ENCODE results near the gene ILK. TPM values are rescaled to one million over a fixed set of nuclear protein-coding genes. Genes with fewer than 3 reads are reported as not detected.

The ILK gene
- total RNA-seq, 2 donors from 2014 or later: 91.8 to 142 TPM

DNA sequence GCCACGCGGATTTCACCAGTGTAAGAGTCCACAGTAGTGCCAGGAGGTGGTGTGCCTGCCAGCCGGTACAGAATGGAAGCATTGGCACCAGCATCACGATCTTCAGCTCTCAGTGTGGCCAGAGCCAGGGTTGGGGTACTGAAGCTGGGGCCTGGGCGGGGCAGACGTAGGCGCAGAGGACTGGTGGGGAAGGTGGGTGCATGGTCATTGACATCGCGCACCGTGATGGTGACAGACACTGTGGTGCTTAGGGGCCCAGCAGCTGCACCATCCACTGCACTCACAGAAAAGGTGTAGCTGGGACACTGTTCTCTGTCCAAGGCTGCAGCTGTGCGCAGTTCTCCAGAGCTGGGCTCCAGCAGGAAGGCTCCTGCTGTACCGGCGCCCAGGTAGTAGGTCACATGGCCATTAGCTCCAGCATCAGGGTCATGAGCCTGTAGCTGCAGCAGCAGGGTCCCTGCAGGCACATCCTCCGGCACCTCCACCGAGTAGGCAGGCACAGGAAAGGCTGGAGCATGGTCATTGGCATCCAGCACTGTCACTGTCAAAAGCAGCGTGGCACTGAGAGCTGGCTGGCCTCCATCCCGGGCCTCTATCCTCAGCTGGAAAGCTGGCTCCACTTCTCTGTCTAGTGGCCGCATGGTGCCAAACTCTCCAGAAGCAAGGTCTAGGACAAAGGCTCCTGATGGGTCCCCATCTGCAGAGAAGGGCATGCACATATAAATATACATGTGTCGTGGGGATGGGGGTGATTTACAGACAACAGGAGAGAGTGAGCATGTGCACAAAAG, 23.6 kb downstream of the ILK start:
- Mint-ChIP-seq H3K4me3 (peak overlapping the region; percentile 36), H3K4me1 (ENCODE audit: low read depth in 2 of 2) (peaks cover 10 to 20% of the 10 kb centered on the region in 2 donors), H3K36me3 (no peaks in the 10 kb centered on the region), H3K9me3 (no peaks in the 10 kb centered on the region), H3K27ac (peak overlapping the region; percentile 16 to 78), H3K27me3 (no peaks in the 10 kb centered on the region)
- DNase-seq (ENCODE audit: low spot score) (no peak), ATAC-seq (no peak)

GRCh38 chr11:6627762-6628241, 24.2 kb downstream of the ILK start:
- no peaks in the 10 kb centered on the region for H3K27me3 Mint-ChIP-seq
- H3K4me3 Mint-ChIP-seq: peak overlapping the region; percentile 36
- peak overlapping the region; percentile 16 to 78 for H3K27ac Mint-ChIP-seq
- ATAC-seq: peak; percentile 26 to 76
- no peak for DNase-seq (ENCODE audit: low spot score)
- peaks cover 10 to 20% of the 10 kb centered on the region in 2 donors for H3K4me1 Mint-ChIP-seq (ENCODE audit: low read depth in 2 of 2)
- H3K36me3 Mint-ChIP-seq: no peaks in the 10 kb centered on the region
- no peaks in the 10 kb centered on the region for H3K9me3 Mint-ChIP-seq

GRCh38 chr11:6628526-6628925, 25.0 kb downstream of the ILK start:
- Mint-ChIP-seq H3K4me1 (ENCODE audit: low read depth in 2 of 2) (peaks cover 10 to 20% of the 10 kb centered on the region in 2 donors), H3K9me3 (no peaks in the 10 kb centered on the region), H3K27ac (peak overlapping the region in 1 of 2 donors; percentile 78), H3K36me3 (no peaks in the 10 kb centered on the region), H3K27me3 (no peaks in the 10 kb centered on the region), H3K4me3 (no peak overlapping the region)
- no peak for DNase-seq (ENCODE audit: low spot score)
- no peak for ATAC-seq

DNA sequence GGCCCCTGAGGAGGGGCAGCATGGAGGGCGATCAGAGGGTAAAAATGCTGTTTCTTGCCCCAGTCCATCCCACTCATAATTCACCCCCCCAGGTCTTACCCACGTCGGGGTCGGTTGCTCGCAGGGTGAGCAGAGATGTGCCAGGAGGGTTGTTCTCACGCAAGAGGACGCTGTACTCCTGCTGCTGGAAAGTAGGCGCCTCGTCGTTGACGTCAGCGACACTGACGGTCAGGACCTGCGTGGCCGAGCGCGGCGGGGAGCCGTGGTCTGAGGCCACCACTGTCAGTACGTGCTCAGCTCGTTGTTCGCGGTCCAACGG, 26.0 kb downstream of the ILK start:
- Mint-ChIP-seq H3K27me3 (no peaks in the 10 kb centered on the region), H3K36me3 (no peaks in the 10 kb centered on the region), H3K27ac (no peak overlapping the region), H3K9me3 (no peaks in the 10 kb centered on the region), H3K4me3 (no peak overlapping the region), H3K4me1 (ENCODE audit: low read depth in 2 of 2) (peaks cover 10 to 20% of the 10 kb centered on the region in 2 donors)
- ATAC-seq (no peak), DNase-seq (ENCODE audit: low spot score) (no peak)

DNA sequence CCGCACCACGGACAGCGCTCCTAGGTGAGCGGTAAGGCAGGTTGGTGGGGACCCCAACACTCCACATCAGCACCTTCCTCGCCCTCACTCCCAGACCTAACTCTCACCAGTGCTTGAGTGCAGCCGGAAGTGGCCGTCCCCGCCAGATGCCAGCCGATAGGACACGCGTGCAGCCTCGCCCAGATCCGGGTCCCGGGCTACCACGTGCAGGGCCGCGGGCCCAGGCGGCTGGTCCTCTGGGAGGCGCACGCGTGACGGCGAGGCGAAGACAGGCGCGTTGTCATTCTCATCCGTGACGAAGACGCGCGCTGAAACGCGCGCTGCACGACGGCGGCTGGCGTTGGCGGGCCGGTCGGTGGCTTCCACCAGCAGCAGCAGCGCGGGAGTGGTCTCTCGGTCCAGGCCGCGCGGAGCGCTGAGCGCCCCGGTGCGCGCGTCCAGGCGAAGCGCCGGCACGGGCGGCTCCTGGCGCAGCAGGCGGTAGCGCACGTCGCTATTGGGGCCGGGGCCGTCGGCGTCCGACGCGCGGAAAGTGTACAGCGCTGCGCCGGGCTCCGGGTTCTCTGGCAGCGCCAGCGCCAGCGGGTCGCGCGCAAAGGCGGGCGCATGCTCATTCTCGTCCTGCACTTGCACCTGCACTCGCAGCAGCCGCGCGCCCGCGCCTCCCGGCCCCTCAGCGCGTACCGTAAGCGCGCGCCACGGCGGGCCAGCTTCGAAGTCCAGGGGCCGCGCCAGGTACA, 26.5 kb downstream of the ILK start:
- Mint-ChIP-seq H3K9me3 (no peaks in the 10 kb centered on the region), H3K4me1 (ENCODE audit: low read depth in 2 of 2) (peaks cover 10 to 20% of the 10 kb centered on the region in 2 donors), H3K36me3 (no peaks in the 10 kb centered on the region), H3K4me3 (no peak overlapping the region), H3K27ac (no peak overlapping the region), H3K27me3 (no peaks in the 10 kb centered on the region)
- DNase-seq (ENCODE audit: low spot score) (no peak), ATAC-seq (no peak)

DNA sequence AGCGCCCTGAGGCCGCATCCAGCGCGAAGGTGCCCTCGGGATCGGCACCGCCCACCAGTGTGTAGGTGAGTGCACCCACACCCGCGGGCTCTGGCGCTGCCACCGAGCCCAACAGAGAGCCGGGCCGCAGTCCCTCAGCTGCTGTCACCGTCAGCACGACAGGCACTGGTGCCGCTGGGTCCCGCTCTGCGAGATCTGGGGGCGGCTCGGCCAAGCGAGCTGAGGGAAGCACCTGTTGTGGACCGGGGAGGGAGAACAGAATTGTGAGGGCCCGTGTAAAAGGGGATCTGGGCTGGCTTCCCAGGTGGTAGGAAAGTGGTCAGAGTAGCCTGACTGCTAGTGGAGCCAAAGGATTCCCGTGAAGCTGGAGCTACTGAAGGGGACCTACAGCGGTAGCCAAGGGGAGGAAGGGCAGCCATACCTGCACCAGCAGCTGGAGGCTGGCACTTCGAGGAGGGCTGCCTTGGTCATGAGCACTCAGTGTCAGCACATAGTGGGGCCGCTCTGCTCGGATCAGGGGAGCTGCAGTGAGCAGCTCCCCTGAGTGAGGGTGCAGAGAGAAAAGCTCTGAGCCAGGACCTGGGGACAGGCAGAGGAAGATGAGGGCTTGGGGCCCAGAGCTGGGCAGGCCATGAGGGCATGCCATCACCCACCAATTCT, 27.2 kb downstream of the ILK start:
- ATAC-seq: no peak
- H3K4me1 Mint-ChIP-seq (ENCODE audit: low read depth in 2 of 2): peaks cover 10 to 20% of the 10 kb centered on the region in 2 donors
- no peaks in the 10 kb centered on the region for H3K27me3 Mint-ChIP-seq
- H3K9me3 Mint-ChIP-seq: no peaks in the 10 kb centered on the region
- H3K36me3 Mint-ChIP-seq: no peaks in the 10 kb centered on the region
- DNase-seq (ENCODE audit: low spot score): no peak
- H3K4me3 Mint-ChIP-seq: no peak overlapping the region
- no peak overlapping the region for H3K27ac Mint-ChIP-seq

- Mint-ChIP-seq H3K9me3 (no peaks in the 10 kb centered on the region), H3K36me3 (no peaks in the 10 kb centered on the region), H3K27ac (peak overlapping the region in 1 of 2 donors; percentile 35), H3K4me3 (no peak overlapping the region), H3K4me1 (ENCODE audit: low read depth in 2 of 2) (peaks cover 10 to 18% of the 10 kb centered on the region in 2 donors), H3K27me3 (no peaks in the 10 kb centered on the region)
- ATAC-seq: no peak
- no peak for DNase-seq (ENCODE audit: low spot score)
Observed at GRCh38 chr11:6631361-6631890, 27.9 kb downstream of the ILK start.

- no peak for ATAC-seq
- Mint-ChIP-seq H3K9me3 (no peaks in the 10 kb centered on the region), H3K4me3 (no peak overlapping the region), H3K27ac (peak overlapping the region in 1 of 2 donors; percentile 35), H3K36me3 (no peaks in the 10 kb centered on the region), H3K27me3 (no peaks in the 10 kb centered on the region), H3K4me1 (ENCODE audit: low read depth in 2 of 2) (peaks cover 9 to 11% of the 10 kb centered on the region in 2 donors)
- DNase-seq (ENCODE audit: low spot score): no peak
Observed at GRCh38 chr11:6632116-6633073, 28.8 kb downstream of the ILK start.

GRCh38 chr11:6633422-6634408, 30.1 kb downstream of the ILK start:
- Mint-ChIP-seq H3K4me1 (ENCODE audit: low read depth in 2 of 2) (no peaks in the 10 kb centered on the region), H3K27me3 (no peaks in the 10 kb centered on the region), H3K9me3 (no peaks in the 10 kb centered on the region), H3K27ac (peak overlapping the region in 1 of 2 donors; percentile 30), H3K4me3 (no peak overlapping the region), H3K36me3 (no peaks in the 10 kb centered on the region)
- DNase-seq (ENCODE audit: low spot score) (no peak), ATAC-seq (no peak)

DNA sequence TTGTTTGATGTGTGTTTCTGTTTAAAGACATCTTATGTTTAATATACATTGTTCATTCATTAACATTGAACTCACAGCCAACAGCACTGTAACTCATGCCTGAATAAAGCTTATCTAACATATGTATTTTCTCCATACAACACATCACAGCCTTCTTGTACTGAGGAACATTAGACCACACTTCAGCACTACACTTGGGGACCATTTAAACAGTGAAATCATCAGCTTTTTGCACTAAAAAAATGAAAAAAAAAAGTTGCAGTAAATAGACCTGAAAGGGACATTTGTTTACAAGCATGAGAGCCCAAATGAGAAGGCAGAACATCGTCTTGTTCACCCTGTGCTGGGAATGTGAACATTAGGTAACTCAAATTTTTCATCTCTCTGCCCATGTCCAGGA, 31.0 kb downstream of the ILK start:
- H3K9me3 Mint-ChIP-seq: no peaks in the 10 kb centered on the region
- H3K36me3 Mint-ChIP-seq: no peaks in the 10 kb centered on the region
- H3K4me3 Mint-ChIP-seq: no peak overlapping the region
- DNase-seq (ENCODE audit: low spot score) (no peak), ATAC-seq (no peak)
- no peaks in the 10 kb centered on the region for H3K4me1 Mint-ChIP-seq (ENCODE audit: low read depth in 2 of 2)
- no peaks in the 10 kb centered on the region for H3K27me3 Mint-ChIP-seq
- no peak overlapping the region for H3K27ac Mint-ChIP-seq

- no peaks in the 10 kb centered on the region for H3K4me1 Mint-ChIP-seq (ENCODE audit: low read depth in 2 of 2)
Observed at GRCh38 chr11:6635082-6635932, 31.7 kb downstream of the ILK start.

More at GRCh38 chr11:6635082-6635932, 31.7 kb downstream of the ILK start:
- ATAC-seq (peak in 1 of 2 donors; percentile 10), DNase-seq (ENCODE audit: low spot score) (no peak)
- Mint-ChIP-seq H3K36me3 (no peaks in the 10 kb centered on the region), H3K27ac (no peak overlapping the region), H3K9me3 (no peaks in the 10 kb centered on the region), H3K4me3 (no peak overlapping the region), H3K27me3 (no peaks in the 10 kb centered on the region)
